GM12874 (cell line): ENCODE results near the gene BLOC1S3.

Source experiments
- TF ChIP-seq, protein P1 (sequence below): IDR thresholded peaks from 2 replicates; pipeline ENCODE4 v1.5.1; 2011; ENCODE audit warnings: low read depth, mild to moderate bottlenecking, control low read depth, low read length, moderate library complexity; ENCODE audit not compliant: insufficient read depth

Gene BLOC1S3

DNA sequence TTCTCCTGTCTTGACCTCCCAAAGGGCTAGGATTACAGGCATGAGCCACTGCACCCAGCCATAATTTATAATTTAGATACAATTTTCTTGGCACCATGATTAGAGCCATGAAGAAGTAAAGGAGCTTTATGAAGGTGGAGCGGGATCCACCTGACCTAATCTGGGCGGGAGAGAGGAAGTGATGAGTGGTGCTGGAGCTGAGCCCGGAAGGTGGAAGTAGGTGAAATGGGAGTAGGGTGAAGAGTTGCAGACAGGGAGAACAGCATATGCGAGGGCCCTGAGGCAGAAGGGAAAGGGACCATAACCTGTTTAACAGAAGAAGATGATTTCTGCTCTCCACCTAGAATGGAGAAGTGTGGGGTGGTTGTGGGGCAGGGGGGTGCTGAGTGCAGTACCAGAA, 4.2 kb downstream of the BLOC1S3 start:
- TF ChIP-seq, protein P1, sequence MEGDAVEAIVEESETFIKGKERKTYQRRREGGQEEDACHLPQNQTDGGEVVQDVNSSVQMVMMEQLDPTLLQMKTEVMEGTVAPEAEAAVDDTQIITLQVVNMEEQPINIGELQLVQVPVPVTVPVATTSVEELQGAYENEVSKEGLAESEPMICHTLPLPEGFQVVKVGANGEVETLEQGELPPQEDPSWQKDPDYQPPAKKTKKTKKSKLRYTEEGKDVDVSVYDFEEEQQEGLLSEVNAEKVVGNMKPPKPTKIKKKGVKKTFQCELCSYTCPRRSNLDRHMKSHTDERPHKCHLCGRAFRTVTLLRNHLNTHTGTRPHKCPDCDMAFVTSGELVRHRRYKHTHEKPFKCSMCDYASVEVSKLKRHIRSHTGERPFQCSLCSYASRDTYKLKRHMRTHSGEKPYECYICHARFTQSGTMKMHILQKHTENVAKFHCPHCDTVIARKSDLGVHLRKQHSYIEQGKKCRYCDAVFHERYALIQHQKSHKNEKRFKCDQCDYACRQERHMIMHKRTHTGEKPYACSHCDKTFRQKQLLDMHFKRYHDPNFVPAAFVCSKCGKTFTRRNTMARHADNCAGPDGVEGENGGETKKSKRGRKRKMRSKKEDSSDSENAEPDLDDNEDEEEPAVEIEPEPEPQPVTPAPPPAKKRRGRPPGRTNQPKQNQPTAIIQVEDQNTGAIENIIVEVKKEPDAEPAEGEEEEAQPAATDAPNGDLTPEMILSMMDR: no peak

- TF ChIP-seq, protein P1: no peak
Measured at GRCh38 chr19:45184115-45184514, 5.5 kb downstream of the BLOC1S3 start.

GRCh38 chr19:45186509-45187334, 8.1 kb downstream of the BLOC1S3 start:
- TF ChIP-seq, protein P1: no peak

DNA sequence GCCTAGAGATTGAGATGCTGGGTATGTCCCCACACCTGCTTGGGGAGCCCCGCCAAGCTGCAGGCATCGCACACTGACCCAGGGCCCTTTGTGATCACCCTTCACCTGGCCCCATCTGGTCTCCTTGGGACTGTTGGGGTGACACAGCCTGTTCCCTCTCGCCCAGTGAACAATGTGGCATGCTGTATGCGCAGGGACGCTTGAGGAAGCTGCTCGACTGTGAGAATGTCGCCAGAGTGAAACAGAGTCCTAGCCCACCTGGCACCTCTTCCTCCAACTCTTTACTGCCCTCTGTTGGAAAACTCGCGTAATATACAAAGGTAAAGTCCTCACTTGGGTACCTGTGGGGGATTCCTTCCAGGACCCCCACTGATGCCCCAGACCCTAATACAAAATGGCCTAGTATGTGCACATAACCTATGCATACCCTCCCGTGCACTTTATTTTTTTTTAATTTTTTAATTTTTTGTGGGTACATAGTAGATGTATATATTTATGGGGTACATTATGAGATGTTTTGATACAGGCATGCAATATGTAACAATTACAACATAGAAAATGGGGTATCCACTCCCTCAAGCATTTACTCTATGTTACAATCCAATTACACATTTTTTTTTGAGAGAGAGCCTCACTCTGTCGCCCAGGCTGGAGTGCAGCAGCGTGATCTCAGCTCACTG, 9.0 kb downstream of the BLOC1S3 start:
- TF ChIP-seq, protein P1: peak; percentile 62

GRCh38 chr19:45189971-45190370, 11.4 kb downstream of the BLOC1S3 start:
- TF ChIP-seq, protein P1: no peak

DNA sequence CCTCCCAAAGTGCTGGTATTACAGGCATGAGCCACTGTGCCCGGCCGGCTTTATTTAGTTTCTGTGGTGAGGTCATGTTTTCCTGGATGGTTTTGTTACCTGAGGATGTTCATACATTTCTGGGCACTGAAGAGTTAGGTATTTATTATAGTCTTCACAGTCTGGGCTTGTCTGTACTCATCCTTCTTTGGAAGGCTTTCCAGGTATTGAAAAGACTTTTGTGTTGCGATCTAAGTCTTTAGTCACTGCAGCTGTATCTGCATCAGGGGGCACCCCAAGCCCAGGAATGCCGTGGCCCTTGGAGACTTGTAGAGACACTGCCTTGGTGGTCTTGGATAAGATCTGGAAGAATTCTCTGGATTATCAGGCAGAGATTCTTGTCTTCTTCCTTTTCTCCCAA, 12.8 kb downstream of the BLOC1S3 start:
- TF ChIP-seq, protein P1: no peak

GRCh38 chr19:45195764-45196163, 17.2 kb downstream of the BLOC1S3 start:
- TF ChIP-seq, protein P1: no peak
